H1 (cell line): Measurements from ENCODE around the gene FARSB. TPM values are rescaled to one million over a fixed set of nuclear protein-coding genes. Genes with fewer than 3 reads are reported as not detected.

ENCODE experiments used
- CTCF ChIA-PET: fragments of 300-600 bp; sonication (Branson Sonifier 250); formaldehyde crosslinking; loops from one replicate; lab custom pipeline; 2021; ENCODE audit not compliant: partially characterized antibody; lab: Charles Lee
- POLR2A ChIA-PET: fragments of 300-600 bp; sonication (Branson Sonifier 250); formaldehyde crosslinking; loops from one replicate; lab custom pipeline; 2021; ENCODE audit warnings: inconsistent platforms; ENCODE audit not compliant: partially characterized antibody; lab: Charles Lee
- DNase-seq, 2 experiments: peaks; one replicate each; pipeline versions ENCODE4 v3.0.0 to v3.0.0-alpha.2; 2010 to 2022; ENCODE audit warnings: low spot score in 2 of 2, low read depth in 1 of 2, mixed read lengths in 1 of 2
- FAIRE-seq: peaks from 2 replicates; lab custom pipeline; 2011; peaks lifted over from hg19 to GRCh38; lab: Jason Lieb, UNC
- H2AFZ ChIP-seq: 2 replicates; pipeline ENCODE4 v1.8.1; 2012; ENCODE audit warnings: low read length, inconsistent platforms
- H2AK5ac ChIP-seq: 2 replicates; pipeline ENCODE4 v1.6.1; 2013; ENCODE audit warnings: low read depth, low read length
- H2BK120ac ChIP-seq: replicated peaks from 2 replicates; pipeline ENCODE3; 2013; ENCODE audit warnings: low read depth, low read length, inconsistent platforms
- H2BK12ac ChIP-seq: 2 replicates; pipeline ENCODE4 v1.6.1; 2013; ENCODE audit warnings: low read depth, low read length
- H2BK15ac ChIP-seq: 2 replicates; pipeline ENCODE4 v1.6.1; 2013; ENCODE audit warnings: low read length
- H2BK20ac ChIP-seq: 2 replicates; pipeline ENCODE4 v1.6.1; 2013; ENCODE audit warnings: low read length
- H2BK5ac ChIP-seq: 2 replicates; pipeline ENCODE4 v1.6.1; 2013; ENCODE audit warnings: low read depth, low read length
- H3K14ac ChIP-seq: 2 replicates; pipeline ENCODE4 v1.6.1; 2013; ENCODE audit warnings: inconsistent platforms; ENCODE audit not compliant: insufficient read length
- H3K18ac ChIP-seq: 2 replicates; pipeline ENCODE4 v1.6.1; 2013; ENCODE audit warnings: low read length; ENCODE audit errors: extremely low read depth
- H3K23ac ChIP-seq: 2 replicates; pipeline ENCODE4 v1.6.1; 2013; ENCODE audit warnings: inconsistent platforms; ENCODE audit not compliant: insufficient read length
- H3K23me2 ChIP-seq: 2 replicates; pipeline ENCODE4 v1.6.1; 2013; ENCODE audit warnings: low read depth, low read length
- H3K27ac ChIP-seq: 2 replicates; pipeline ENCODE4 v1.6.1; 2011; ENCODE audit warnings: low read depth, low read length, inconsistent platforms
- H3K27me3 ChIP-seq, 4 experiments: replicated peaks in 1 of 4; 1 replicate in 1 of 4; 2 replicates in 3 of 4; pipeline versions ENCODE4 v1.6.1 to v1.8.1; 2011 to 2013; ENCODE audit warnings: low read length in 3 of 4, mild to moderate bottlenecking in 3 of 4, inconsistent platforms in 2 of 4, mixed read lengths in 2 of 4, moderate library complexity in 1 of 4; ENCODE audit not compliant: control insufficient read depth in 3 of 4, insufficient read depth in 3 of 4; ENCODE audit errors: extremely low read depth in 1 of 4
- H3K36me3 ChIP-seq, 4 experiments: 2 replicates each; pipeline versions ENCODE4 v1.6.1 to v1.8.1; 2011 to 2013; ENCODE audit warnings: mild to moderate bottlenecking in 4 of 4, low read length in 3 of 4, moderate library complexity in 2 of 4, control low read depth in 1 of 4, inconsistent platforms in 1 of 4; ENCODE audit not compliant: insufficient read depth in 4 of 4, control insufficient read depth in 2 of 4
- H3K4ac ChIP-seq: replicated peaks from 2 replicates; pipeline ENCODE3; 2013; ENCODE audit warnings: low read length, low read depth, mixed read lengths, inconsistent platforms; ENCODE audit not compliant: insufficient read length
- H3K4me1 ChIP-seq, 4 experiments: replicated peaks in 1 of 4; 1 replicate in 1 of 4; 2 replicates in 3 of 4; pipeline versions ENCODE4 v1.6.1 to v1.8.1; 2011 to 2013; ENCODE audit warnings: low read length in 3 of 4, inconsistent platforms in 2 of 4, mixed read lengths in 1 of 4; ENCODE audit not compliant: insufficient read depth in 4 of 4, control insufficient read depth in 3 of 4
- H3K4me2 ChIP-seq, 2 experiments: 2 replicates each; pipeline versions ENCODE4 v1.6.1 to v1.8.1; 2011 to 2013; ENCODE audit warnings: low read depth in 2 of 2, low read length in 2 of 2, control low read depth in 1 of 2, inconsistent platforms in 1 of 2, mild to moderate bottlenecking in 1 of 2; ENCODE audit not compliant: insufficient read depth in 1 of 2
- H3K4me3 ChIP-seq, 4 experiments: fragments of 200-600, 300-600 bp in 1 of 4; sonication (generic), shearing (Covaris generic), sonication (Bioruptor Twin) in 1 of 4; 2 replicates each; pipeline versions ENCODE4 v1.5.1 to v1.8.1; 2011 to 2016; ENCODE audit warnings: low read length in 4 of 4, low read depth in 3 of 4, control low read depth in 2 of 4, inconsistent platforms in 2 of 4, mild to moderate bottlenecking in 2 of 4, mixed read lengths in 1 of 4, moderate library complexity in 1 of 4; ENCODE audit not compliant: insufficient read depth in 2 of 4; ENCODE audit errors: extremely low read depth in 1 of 4
- H3K56ac ChIP-seq: replicated peaks from 2 replicates; pipeline ENCODE3; 2013; ENCODE audit warnings: low read depth, mild to moderate bottlenecking, mixed read lengths, low read length, inconsistent platforms; ENCODE audit not compliant: insufficient read length
- H3K79me1 ChIP-seq: 2 replicates; pipeline ENCODE4 v1.6.1; 2013; ENCODE audit warnings: low read depth, low read length, control low read depth
- H3K79me2 ChIP-seq, 2 experiments: 2 replicates each; pipeline versions ENCODE4 v1.6.1 to v1.8.1; 2012 to 2013; ENCODE audit warnings: low read length in 2 of 2, mild to moderate bottlenecking in 2 of 2, inconsistent platforms in 1 of 2; ENCODE audit not compliant: insufficient read depth in 2 of 2, control insufficient read depth in 1 of 2
- H3K9ac ChIP-seq, 4 experiments: replicated peaks in 1 of 4; 1 replicate in 1 of 4; 2 replicates in 3 of 4; pipeline versions ENCODE4 v1.6.1 to v1.8.1; 2011 to 2013; ENCODE audit warnings: low read depth in 3 of 4, low read length in 3 of 4, control low read depth in 2 of 4, mild to moderate bottlenecking in 2 of 4, moderate library complexity in 2 of 4, inconsistent platforms in 1 of 4; ENCODE audit errors: extremely low read depth in 1 of 4
- H3K9me3 ChIP-seq, 2 experiments: 2 replicates each; pipeline versions ENCODE4 v1.6.1 to v1.8.1; 2012 to 2013; ENCODE audit warnings: mild to moderate bottlenecking in 2 of 2, moderate library complexity in 2 of 2, control low read depth in 1 of 2, inconsistent platforms in 1 of 2, low read depth in 1 of 2, low read length in 1 of 2, mixed read lengths in 1 of 2; ENCODE audit not compliant: insufficient read depth in 2 of 2
- H4K20me1 ChIP-seq, 2 experiments: replicated peaks in 1 of 2; 2 replicates each; pipeline versions ENCODE3 to v1.8.1; 2011 to 2013; ENCODE audit warnings: inconsistent platforms in 2 of 2, low read length in 2 of 2, mild to moderate bottlenecking in 1 of 2; ENCODE audit not compliant: insufficient read depth in 2 of 2, control insufficient read depth in 1 of 2
- H4K5ac ChIP-seq: 2 replicates; pipeline ENCODE4 v1.6.1; 2013; ENCODE audit warnings: low read length, low read depth, mixed read lengths, inconsistent platforms; ENCODE audit not compliant: insufficient read length
- H4K8ac ChIP-seq: 2 replicates; pipeline ENCODE4 v1.8.0; 2013; ENCODE audit warnings: mild to moderate bottlenecking, moderate library complexity, low read length, inconsistent platforms; ENCODE audit not compliant: insufficient read depth; ENCODE audit errors: extremely low read depth
- H4K91ac ChIP-seq: replicated peaks from 2 replicates; pipeline ENCODE3; 2013; ENCODE audit warnings: low read length, mixed read lengths, inconsistent platforms; ENCODE audit not compliant: insufficient read length
- CHD1 ChIP-seq: IDR thresholded peaks from 2 replicates; pipeline ENCODE4 v1.6.1; 2012; ENCODE audit warnings: low read depth, low read length, improper control_type of control experiment
- CHD2 ChIP-seq: IDR thresholded peaks from 2 replicates; pipeline ENCODE4 v1.6.1; 2012; ENCODE audit warnings: low read length, improper control_type of control experiment
- CTCF ChIP-seq, 3 experiments: IDR thresholded peaks; 1 replicate in 2 of 3; 2 replicates in 1 of 3; pipeline versions ENCODE4 v1.5.1 to v1.6.1; 2011; ENCODE audit warnings: low read length in 3 of 3, mild to moderate bottlenecking in 3 of 3, inconsistent platforms in 2 of 3, low read depth in 1 of 3, moderate library complexity in 1 of 3; ENCODE audit not compliant: insufficient read depth in 1 of 3; ENCODE audit errors: control extremely low read depth in 1 of 3
- EGR1 ChIP-seq: IDR thresholded peaks from 2 replicates; pipeline ENCODE4 v1.6.1; 2011; ENCODE audit warnings: low read depth, low read length, borderline replicate concordance
- EP300 ChIP-seq, 2 experiments: IDR thresholded peaks; 1 replicate in 1 of 2; 2 replicates in 1 of 2; pipeline ENCODE4 v1.6.1; 2011 to 2012; ENCODE audit warnings: low read depth in 2 of 2, low read length in 2 of 2, mild to moderate bottlenecking in 2 of 2, borderline replicate concordance in 1 of 2, inconsistent platforms in 1 of 2, moderate library complexity in 1 of 2
- JUND ChIP-seq: IDR thresholded peaks from 2 replicates; pipeline ENCODE4 v1.6.1; 2011; ENCODE audit warnings: mild to moderate bottlenecking, improper control_type of control experiment, low read length
- KDM1A ChIP-seq: fragments of 200-600, 300-600 bp; sonication (generic); IDR thresholded peaks from 2 replicates; pipeline ENCODE4 v1.7.1; 2016; ENCODE audit warnings: mild to moderate bottlenecking, low read length, borderline replicate concordance
- KDM5A ChIP-seq: fragments of 200-600 bp; IDR thresholded peaks from 2 replicates; pipeline ENCODE4 v1.7.1; 2012; ENCODE audit warnings: mild to moderate bottlenecking, low read length, inconsistent platforms, mixed read lengths
- POLR2AphosphoS5 ChIP-seq: IDR thresholded peaks from 2 replicates; pipeline ENCODE4 v1.6.1; 2011; ENCODE audit warnings: low read depth, low read length
- SP1 ChIP-seq: IDR thresholded peaks from 2 replicates; pipeline ENCODE4 v1.6.1; 2011; ENCODE audit warnings: low read depth, low read length
- SP4 ChIP-seq: IDR thresholded peaks from 2 replicates; pipeline ENCODE4 v1.6.1; 2012; ENCODE audit warnings: low read length, inconsistent platforms
- TCF12 ChIP-seq: IDR thresholded peaks from 2 replicates; pipeline ENCODE4 v1.6.1; 2011; ENCODE audit warnings: low read depth, mild to moderate bottlenecking, low read length
- TEAD4 ChIP-seq: IDR thresholded peaks from 2 replicates; pipeline ENCODE4 v1.6.1; 2012; ENCODE audit warnings: low read depth, low read length, inconsistent platforms, mixed read lengths
- WGBS, 2 experiments: shearing (Covaris generic) in 1 of 2; methylation state at CpG; one replicate each; pipeline versions ENCODE4 v1.1.6 to v1.1.7; 2013 to 2015; ENCODE audit warnings: low lambda C conversion rate in 2 of 2, mixed read lengths in 2 of 2, inconsistent platforms in 1 of 2, low coverage in 1 of 2, missing lambda C conversion rate in 1 of 2; ENCODE audit not compliant: insufficient replicate concordance in 2 of 2, insufficient coverage in 1 of 2, insufficient read length in 1 of 2; ENCODE audit errors: extremely low coverage in 1 of 2, missing lambda C conversion rate in 1 of 2; 5-methylcytosine and 5-hydroxymethylcytosine counted together
- polyA plus RNA-seq, 7 experiments: library from polyadenylated mRNA; depleted of rRNA in 3 of 7; stranded (reverse) in 5 of 7; unstranded in 2 of 7; fragments of >200 nt in 5 of 7; fragments of 200-250 nt in 2 of 7; gene quantifications; 1 replicate in 5 of 7; 2 replicates in 1 of 7; 4 replicates in 1 of 7; pipeline versions ENCODE4 v1.2.1 to v1.2.3, GENCODE V29; 2011 to 2013; ENCODE audit warnings: missing spikeins in 2 of 7, mixed read lengths in 2 of 7
- total RNA-seq: library from RNA; stranded (reverse); fragmentation: NEBNext Ultra II Directional; extraction: Animal tissue kit (Norgen Biotek cat#: 25700); gene quantifications from 2 replicates; pipeline ENCODE4 v1.2.1, GENCODE V29; 2021

Gene FARSB
- total and polyA plus RNA-seq, 2 of the 8 experiments (the other 6 are each of a cell fraction or from before 2014, with no cell fraction given) = 21.0 to 37.9 TPM

GRCh38 chr2:222525811-222526210, 130.1 kb downstream of the FARSB start:
- Histone ChIP-seq H3K23me2 (no peaks in the 10 kb centered on the region), H2AFZ (no peak overlapping the region), H3K27me3 (no peaks in the 10 kb centered on the region), H2BK120ac (no peak overlapping the region), H3K4ac (no peak overlapping the region), H2BK15ac (no peak overlapping the region), H2BK20ac (no peak overlapping the region), H3K4me1 (no peaks in the 10 kb centered on the region; a peak in 2 of 7 replicates), H2BK5ac (no peak overlapping the region), H3K79me1 (no peaks in the 10 kb centered on the region), H4K8ac (no peak overlapping the region), H3K36me3 (no peaks in the 10 kb centered on the region), H3K18ac (no peak overlapping the region), H4K20me1 (no peaks in the 10 kb centered on the region), H2BK12ac (no peak overlapping the region), H3K9ac (no peak overlapping the region), H4K91ac (no peak overlapping the region), H3K56ac (no peak overlapping the region), H3K4me2 (no peak overlapping the region), H2AK5ac (no peak overlapping the region), H3K79me2 (no peaks in the 10 kb centered on the region), H3K27ac (no peak overlapping the region), H3K14ac (no peak overlapping the region), H3K23ac (no peak overlapping the region), H3K4me3 (no peak overlapping the region), H3K9me3 (no peaks in the 10 kb centered on the region), H4K5ac (no peak overlapping the region)
- DNase-seq (no peak), FAIRE-seq (no peak)
- ChIA-PET POLR2A (no interaction called here), CTCF (no interaction called here)
- 91% methylated on average over 4 of the region's 5 CpGs; no CpG with 5 or more reads in 1 of the 2 experiments for WGBS, 2 experiments
- TF ChIP-seq EGR1 (no peak), TEAD4 (no peak), SP4 (no peak), CHD2 (no peak), JUND (no peak), KDM5A (no peak), POLR2AphosphoS5 (no peak), SP1 (no peak), CHD1 (no peak), EP300 (IDR thresholded peaks at IDR 0.05; ENCODE audit: borderline replicate concordance in 1 of 2, low read depth in 2 of 2, low read length in 2 of 2) (no peak), CTCF (IDR thresholded peaks at IDR 0.05; ENCODE audit: control extremely low read depth in 1 of 3, insufficient read depth in 1 of 3, low read depth in 1 of 3, low read length in 3 of 3) (no peak), TCF12 (no peak), KDM1A (no peak)
